Epithelial cell of esophagus (primary cell): ENCODE measurements around the gene UQCR11.
A peak's percentile ranks its signal among the peaks of the same experiment; 100 is the strongest.

Experiments used
- DNase-seq: peaks from one replicate; pipeline ENCODE4 v3.0.0; 2010; ENCODE audit warnings: low read depth
- H3K4me3 ChIP-seq: 2 replicates; pipeline ENCODE4 v1.5.1; 2011; ENCODE audit warnings: mild to moderate bottlenecking, low read length, control low read depth
- CTCF ChIP-seq: IDR thresholded peaks from 2 replicates; pipeline ENCODE4 v1.5.1; 2011; ENCODE audit warnings: low read depth, mild to moderate bottlenecking, low read length, control low read depth, inconsistent platforms; ENCODE audit not compliant: insufficient read depth; ENCODE audit errors: missing control alignments

UQCR11 gene

GRCh38 chr19:1598777-1599459 is 6.3 kb downstream of the UQCR11 start:
- H3K4me3 ChIP-seq, result no peak overlapping the region
- no peak for TF ChIP-seq CTCF
- no peak for DNase-seq

GRCh38 chr19:1593501-1593772 is 11.8 kb downstream of the UQCR11 start:
- no peak for DNase-seq
- TF ChIP-seq CTCF, result no peak
- peak overlapping the region; percentile 66 for H3K4me3 ChIP-seq

GRCh38 chr19:1592755-1593500 is 12.3 kb downstream of the UQCR11 start, which contains the start of gene MBD3:
TSS of gene MBD3 (minus strand) at chr19:1592865. CDS start at chr19:1592631, 234 bp downstream.
- H3K4me3 ChIP-seq, result peak within 1 kb of the TSS; percentile 86
- TF ChIP-seq CTCF, result no peak
- DNase-seq, result peak; percentile 95

- no peak for TF ChIP-seq CTCF
- peak; percentile 91 for DNase-seq
- peak overlapping the region; percentile 86 for H3K4me3 ChIP-seq
These were observed 13.1 kb downstream of the UQCR11 start for GRCh38 chr19:1592024-1592754.

GRCh38 chr19:1591421-1592023 is 13.7 kb downstream of the UQCR11 start:
- H3K4me3 ChIP-seq, result peak overlapping the region; percentile 86
- DNase-seq, result no peak
- no peak for TF ChIP-seq CTCF

- H3K4me3 ChIP-seq, result peak overlapping the region; percentile 86
- DNase-seq, result peak; percentile 46
- peak; percentile 47 for TF ChIP-seq CTCF
These were observed 14.4 kb downstream of the UQCR11 start for GRCh38 chr19:1590641-1591397.
